ENCODE data around the gene RNU4-1. TPM values are rescaled to one million over a fixed set of nuclear protein-coding genes. Genes with fewer than 3 reads are reported as not detected.
"Not testable (repeated sequence)": the region's sequence is repeated elsewhere in the genome, so short reads cannot be mapped to it uniquely, and the experiment has no call there.

RNU4-1 gene
- total and polyA plus RNA-seq, 4 donors = under 0.01 to 26.0 (median under 0.01) TPM; not detected in 1

DNA sequence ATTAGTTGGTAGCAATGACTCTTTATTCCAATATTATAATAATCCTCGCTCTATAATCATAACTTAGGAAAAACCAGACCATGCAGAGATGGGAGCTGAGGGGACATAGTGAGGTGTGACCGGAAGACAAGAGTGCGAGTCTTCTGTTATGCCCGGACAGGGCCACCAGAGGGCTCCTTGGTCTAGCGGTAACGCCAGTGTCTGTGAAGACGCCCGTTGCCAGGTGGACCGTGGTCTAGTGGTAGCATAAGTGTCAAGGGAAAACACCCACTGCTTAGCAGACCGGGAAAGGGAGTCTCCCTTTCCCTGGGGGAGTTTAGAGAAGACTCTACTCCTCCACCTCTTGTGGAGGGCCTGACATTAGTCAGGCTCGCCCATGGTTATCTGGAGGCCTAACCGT lies 42.4 kb upstream of the RNU4-1 start:
- TF ChIP-seq HNF4A (conservative IDR thresholded peaks at IDR 0.05) (peak in 1 of 2 donors; percentile 41), RAD21 (IDR thresholded peaks at IDR 0.05) (peak; percentile 74 to 82)
- TF ChIP-seq, protein P1, sequence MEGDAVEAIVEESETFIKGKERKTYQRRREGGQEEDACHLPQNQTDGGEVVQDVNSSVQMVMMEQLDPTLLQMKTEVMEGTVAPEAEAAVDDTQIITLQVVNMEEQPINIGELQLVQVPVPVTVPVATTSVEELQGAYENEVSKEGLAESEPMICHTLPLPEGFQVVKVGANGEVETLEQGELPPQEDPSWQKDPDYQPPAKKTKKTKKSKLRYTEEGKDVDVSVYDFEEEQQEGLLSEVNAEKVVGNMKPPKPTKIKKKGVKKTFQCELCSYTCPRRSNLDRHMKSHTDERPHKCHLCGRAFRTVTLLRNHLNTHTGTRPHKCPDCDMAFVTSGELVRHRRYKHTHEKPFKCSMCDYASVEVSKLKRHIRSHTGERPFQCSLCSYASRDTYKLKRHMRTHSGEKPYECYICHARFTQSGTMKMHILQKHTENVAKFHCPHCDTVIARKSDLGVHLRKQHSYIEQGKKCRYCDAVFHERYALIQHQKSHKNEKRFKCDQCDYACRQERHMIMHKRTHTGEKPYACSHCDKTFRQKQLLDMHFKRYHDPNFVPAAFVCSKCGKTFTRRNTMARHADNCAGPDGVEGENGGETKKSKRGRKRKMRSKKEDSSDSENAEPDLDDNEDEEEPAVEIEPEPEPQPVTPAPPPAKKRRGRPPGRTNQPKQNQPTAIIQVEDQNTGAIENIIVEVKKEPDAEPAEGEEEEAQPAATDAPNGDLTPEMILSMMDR (IDR thresholded peaks at IDR 0.05; ENCODE audit: low read depth, low read length, missing input control) = peak; percentile 59
- 21% methylated on average over 12 of the region's 12 CpGs for WGBS
- H3K27ac ChIP-seq (ENCODE audit: low read depth in 1 of 2, low read length in 2 of 2); H3K4me1 ChIP-seq (ENCODE audit: control insufficient read depth in 4 of 4, insufficient read depth in 4 of 4, low read length in 3 of 4); H3K9ac ChIP-seq (ENCODE audit: low read depth in 1 of 2, low read length in 2 of 2); DNase-seq (ENCODE audit: low spot score); H3K4me3 ChIP-seq (ENCODE audit: low read depth in 1 of 3, low read length in 3 of 3); H3K27me3 ChIP-seq (ENCODE audit: control insufficient read depth in 4 of 4, insufficient read depth in 4 of 4, low read length in 3 of 4); H3K9me3 ChIP-seq (ENCODE audit: control insufficient read depth in 4 of 4, low read length in 3 of 4); H3K36me3 ChIP-seq (ENCODE audit: control insufficient read depth in 4 of 4, insufficient read depth in 3 of 4, low read depth in 1 of 4, low read length in 3 of 4): not testable (repeated sequence)

DNA sequence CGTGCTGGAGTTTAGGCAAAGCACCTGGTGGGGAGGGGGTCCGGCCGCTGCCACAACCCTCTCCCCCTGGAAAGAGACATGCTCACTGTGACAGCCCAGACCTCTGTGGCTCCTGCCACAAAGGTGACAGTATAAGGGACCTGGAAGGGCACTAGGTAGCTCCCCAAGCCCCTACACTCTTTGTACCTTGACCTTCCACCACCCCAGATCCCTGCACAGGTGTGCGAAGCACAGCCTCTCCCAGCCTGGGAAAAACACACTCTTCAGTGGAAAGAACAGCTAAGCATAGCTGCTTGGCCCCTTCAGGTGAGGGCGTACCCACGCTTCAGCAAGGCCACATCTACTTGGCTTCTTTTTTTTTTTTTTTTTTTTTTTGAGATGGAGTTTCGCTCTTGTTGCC lies 39.5 kb upstream of the RNU4-1 start:
- H3K27ac ChIP-seq (ENCODE audit: low read depth in 1 of 2, low read length in 2 of 2) = no peak overlapping the region
- TF ChIP-seq JUND (IDR thresholded peaks at IDR 0.05) (no peak), HNF4A (conservative IDR thresholded peaks at IDR 0.05) (no peak), NR2F2 (IDR thresholded peaks at IDR 0.05) (no peak)
- 91% methylated on average over 7 of the region's 7 CpGs for WGBS
- peaks cover 0 to 11% (median 5%) of the 10 kb centered on the region in 4 donors for H3K4me1 ChIP-seq (ENCODE audit: control insufficient read depth in 4 of 4, insufficient read depth in 4 of 4, low read length in 3 of 4)
- H3K9ac ChIP-seq (ENCODE audit: low read depth in 1 of 2, low read length in 2 of 2) = no peak overlapping the region
- no peaks in the 10 kb centered on the region for H3K9me3 ChIP-seq (ENCODE audit: control insufficient read depth in 4 of 4, low read length in 3 of 4)
- no peaks in the 10 kb centered on the region for H3K27me3 ChIP-seq (ENCODE audit: control insufficient read depth in 4 of 4, insufficient read depth in 4 of 4, low read length in 3 of 4)
- DNase-seq (ENCODE audit: low spot score) = no peak
- H3K36me3 ChIP-seq (ENCODE audit: control insufficient read depth in 4 of 4, insufficient read depth in 3 of 4, low read depth in 1 of 4, low read length in 3 of 4) = no peaks in the 10 kb centered on the region
- no peak overlapping the region for H3K4me3 ChIP-seq (ENCODE audit: low read depth in 1 of 3, low read length in 3 of 3)

GRCh38 chr12:120332041-120332440 lies 39.0 kb upstream of the RNU4-1 start:
- Histone ChIP-seq H3K9me3 (ENCODE audit: control insufficient read depth in 4 of 4, low read length in 3 of 4) (no peaks in the 10 kb centered on the region), H3K27ac (ENCODE audit: low read depth in 1 of 2, low read length in 2 of 2) (no peak overlapping the region), H3K9ac (ENCODE audit: low read depth in 1 of 2, low read length in 2 of 2) (no peak overlapping the region), H3K36me3 (ENCODE audit: control insufficient read depth in 4 of 4, insufficient read depth in 3 of 4, low read depth in 1 of 4, low read length in 3 of 4) (no peaks in the 10 kb centered on the region), H3K4me1 (ENCODE audit: control insufficient read depth in 4 of 4, insufficient read depth in 4 of 4, low read length in 3 of 4) (peaks cover 0 to 15% (median 8%) of the 10 kb centered on the region in 4 donors), H3K4me3 (ENCODE audit: low read depth in 1 of 3, low read length in 3 of 3) (no peak overlapping the region), H3K27me3 (ENCODE audit: control insufficient read depth in 4 of 4, insufficient read depth in 4 of 4, low read length in 3 of 4) (no peaks in the 10 kb centered on the region)
- TF ChIP-seq HNF4A (conservative IDR thresholded peaks at IDR 0.05) (peak; percentile 18 to 82), SP1 (IDR thresholded peaks at IDR 0.05) (peak; percentile 20), EGR1 (IDR thresholded peaks at IDR 0.05; ENCODE audit: low read depth in 2 of 2) (no peak), ATF3 (IDR thresholded peaks at IDR 0.05) (no peak), HNF4G (IDR thresholded peaks at IDR 0.05) (no peak), FOXA2 (IDR thresholded peaks at IDR 0.05) (no peak), NR2F2 (IDR thresholded peaks at IDR 0.05) (no peak), ZBTB33 (IDR thresholded peaks at IDR 0.05) (no peak)
- WGBS = 69% methylated on average over 5 of the region's 5 CpGs
- no peak for DNase-seq (ENCODE audit: low spot score)
